Measurements from ENCODE around the gene TM2D1. TPM values are rescaled to one million over a fixed set of nuclear protein-coding genes. Genes with fewer than 3 reads are reported as not detected.

The TM2D1 gene
- total and polyA plus RNA-seq, 10 donors, result 17.0 to 68.6 (median 46.3) TPM

DNA sequence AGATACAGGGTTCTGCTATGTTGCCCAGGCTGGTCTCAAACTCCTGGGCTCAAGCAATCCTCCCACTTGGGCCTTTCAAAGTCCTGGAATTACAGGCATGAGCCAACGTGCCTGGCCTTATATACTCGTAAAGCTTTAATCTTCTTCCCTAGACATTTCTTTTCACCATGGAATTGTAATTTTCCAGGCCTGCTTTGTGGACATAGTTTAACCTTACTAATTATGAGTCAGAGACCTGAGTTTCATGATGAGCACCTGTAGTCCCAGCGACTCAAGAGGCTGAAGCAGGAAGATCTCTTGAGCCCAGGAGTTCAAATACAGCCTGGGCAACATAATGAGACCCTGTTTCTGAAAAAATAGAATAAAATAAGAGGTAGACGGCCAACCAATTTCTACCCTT lies 29.6 kb upstream of the TM2D1 start:
- H3K36me3 ChIP-seq, result peaks cover 0 to 5% (median 0%) of the 10 kb centered on the region in 6 donors
- DNase-seq, result no peak
- no peaks in the 10 kb centered on the region for H3K9me3 ChIP-seq
- no peak overlapping the region for H3K4me3 ChIP-seq
- WGBS, 5 donors, result 90 to 96% (median 94%) methylated on average over 4 of the region's 4 CpGs
- H3K4me1 ChIP-seq, result no peaks in the 10 kb centered on the region
- no peaks in the 10 kb centered on the region for H3K27me3 ChIP-seq (replicated peaks in 1 of 7)
- TF ChIP-seq, protein P1, sequence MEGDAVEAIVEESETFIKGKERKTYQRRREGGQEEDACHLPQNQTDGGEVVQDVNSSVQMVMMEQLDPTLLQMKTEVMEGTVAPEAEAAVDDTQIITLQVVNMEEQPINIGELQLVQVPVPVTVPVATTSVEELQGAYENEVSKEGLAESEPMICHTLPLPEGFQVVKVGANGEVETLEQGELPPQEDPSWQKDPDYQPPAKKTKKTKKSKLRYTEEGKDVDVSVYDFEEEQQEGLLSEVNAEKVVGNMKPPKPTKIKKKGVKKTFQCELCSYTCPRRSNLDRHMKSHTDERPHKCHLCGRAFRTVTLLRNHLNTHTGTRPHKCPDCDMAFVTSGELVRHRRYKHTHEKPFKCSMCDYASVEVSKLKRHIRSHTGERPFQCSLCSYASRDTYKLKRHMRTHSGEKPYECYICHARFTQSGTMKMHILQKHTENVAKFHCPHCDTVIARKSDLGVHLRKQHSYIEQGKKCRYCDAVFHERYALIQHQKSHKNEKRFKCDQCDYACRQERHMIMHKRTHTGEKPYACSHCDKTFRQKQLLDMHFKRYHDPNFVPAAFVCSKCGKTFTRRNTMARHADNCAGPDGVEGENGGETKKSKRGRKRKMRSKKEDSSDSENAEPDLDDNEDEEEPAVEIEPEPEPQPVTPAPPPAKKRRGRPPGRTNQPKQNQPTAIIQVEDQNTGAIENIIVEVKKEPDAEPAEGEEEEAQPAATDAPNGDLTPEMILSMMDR (IDR thresholded peaks at IDR 0.05 in 8 of 11, conservative IDR thresholded peaks at IDR 0.05 in 3 of 11), result no peak
- TF ChIP-seq POLR2AphosphoS5 (IDR thresholded peaks at IDR 0.05), result no peak
- H3K27ac ChIP-seq, result no peak overlapping the region
- intact Hi-C loops (cut with DNase I; ENCODE audit: low total_unique reads), result no loop called here

DNA sequence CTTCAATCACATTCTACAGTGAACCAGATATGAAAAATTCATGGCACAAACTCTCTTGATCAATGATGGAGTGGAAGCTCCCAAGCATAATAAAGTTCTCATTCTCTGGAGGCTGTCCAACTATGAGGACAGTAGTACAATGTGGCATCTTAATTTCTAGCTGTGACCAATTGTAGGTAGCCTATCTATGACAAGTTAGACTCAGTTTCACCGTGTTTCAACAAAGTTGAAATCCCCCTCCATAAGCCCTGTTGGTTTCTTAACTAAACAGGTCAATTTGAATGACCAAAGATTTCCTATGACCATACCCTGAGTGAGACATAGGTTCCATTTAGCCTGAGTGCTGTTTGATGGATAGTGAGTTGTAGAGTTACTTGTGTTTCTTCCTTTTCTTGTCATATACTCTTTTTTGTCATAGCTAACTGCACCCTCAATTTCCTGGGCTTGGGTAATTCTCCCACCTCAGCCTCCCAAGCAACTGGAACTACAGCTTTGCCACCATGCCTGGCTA lies 29.1 kb upstream of the TM2D1 start:
- 86 to 94% (median 86%) methylated on average over 1 of the region's 1 CpG for WGBS, 5 donors
- Histone ChIP-seq H3K27ac (no peak overlapping the region), H3K36me3 (peaks cover 0 to 5% (median 0%) of the 10 kb centered on the region in 6 donors), H3K9me3 (no peaks in the 10 kb centered on the region), H3K27me3 (replicated peaks in 1 of 7) (no peaks in the 10 kb centered on the region), H3K4me3 (no peak overlapping the region), H3K4me1 (no peaks in the 10 kb centered on the region)
- no peak for DNase-seq
- intact Hi-C loops (cut with DNase I; ENCODE audit: low total_unique reads), result no loop called here
- TF ChIP-seq POLR2AphosphoS5 (IDR thresholded peaks at IDR 0.05) (no peak), POLR2A (IDR thresholded peaks at IDR 0.05) (no peak)
- TF ChIP-seq, protein P1 (IDR thresholded peaks at IDR 0.05 in 8 of 11, conservative IDR thresholded peaks at IDR 0.05 in 3 of 11), result no peak

DNA sequence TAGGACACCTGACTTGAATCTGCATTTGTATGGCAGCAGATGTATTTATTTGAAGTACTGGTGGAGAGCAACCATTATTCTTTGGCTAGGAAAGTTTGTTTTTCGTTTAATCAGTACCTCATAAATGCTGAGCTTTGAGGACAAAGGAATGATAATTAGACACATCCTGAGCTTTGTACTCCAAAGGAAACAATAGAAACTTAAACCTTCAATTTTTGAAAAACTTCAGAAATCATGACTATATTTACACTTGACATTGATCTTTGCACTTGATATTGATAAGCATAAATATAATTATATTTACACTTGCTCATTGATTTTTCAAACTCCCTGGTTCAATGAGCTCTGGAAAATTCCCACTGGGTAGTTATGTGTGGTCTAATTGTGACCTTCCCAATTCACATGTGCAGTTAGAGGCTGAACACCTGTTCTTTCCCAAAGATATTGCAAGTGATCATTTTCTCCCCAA lies 28.0 kb upstream of the TM2D1 start:
- Histone ChIP-seq H3K27me3 (replicated peaks in 1 of 7) (no peaks in the 10 kb centered on the region), H3K27ac (no peak overlapping the region), H3K4me1 (no peaks in the 10 kb centered on the region), H3K4me3 (no peak overlapping the region), H3K9me3 (no peaks in the 10 kb centered on the region), H3K36me3 (peaks cover 0 to 5% (median 0%) of the 10 kb centered on the region in 6 donors)
- intact Hi-C loops (cut with DNase I; ENCODE audit: low total_unique reads), result no loop called here
- 71 to 78% (median 73%) methylated on average over 1 of the region's 1 CpG for WGBS, 5 donors
- TF ChIP-seq POLR2AphosphoS5 (IDR thresholded peaks at IDR 0.05) (no peak), POLR2A (IDR thresholded peaks at IDR 0.05) (no peak)
- TF ChIP-seq, protein P1 (IDR thresholded peaks at IDR 0.05 in 8 of 11, conservative IDR thresholded peaks at IDR 0.05 in 3 of 11), result no peak
- DNase-seq, result no peak

DNA sequence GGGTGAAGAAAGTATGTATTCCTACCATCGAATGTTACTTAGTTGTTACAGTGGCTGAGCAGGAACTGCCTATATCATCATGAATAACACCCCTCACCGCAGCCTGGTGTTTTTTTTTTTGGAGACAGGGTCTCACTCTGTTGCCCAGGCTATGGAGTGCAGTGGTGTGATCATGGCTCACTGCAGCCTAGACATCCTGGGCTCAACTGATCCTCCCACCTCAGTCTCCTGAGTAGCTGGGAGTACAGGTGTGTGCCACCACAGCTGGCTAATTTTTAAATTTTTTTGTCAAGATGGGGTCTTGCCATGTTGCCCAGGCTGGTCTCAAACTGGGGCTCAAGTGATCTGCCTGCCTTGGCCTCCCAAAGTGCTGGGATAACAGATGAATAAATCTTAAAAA lies 24.6 kb upstream of the TM2D1 start:
- Histone ChIP-seq H3K27ac (no peak overlapping the region), H3K9me3 (no peaks in the 10 kb centered on the region), H3K27me3 (replicated peaks in 1 of 7) (no peaks in the 10 kb centered on the region), H3K36me3 (no peaks in the 10 kb centered on the region), H3K4me1 (peaks cover 0 to 12% (median 0%) of the 10 kb centered on the region in 6 donors), H3K4me3 (no peak overlapping the region)
- no peak for DNase-seq
- 89 to 98% (median 95%) methylated on average over 2 of the region's 2 CpGs for WGBS, 5 donors
- TF ChIP-seq POLR2A (IDR thresholded peaks at IDR 0.05) (no peak), POLR2AphosphoS5 (IDR thresholded peaks at IDR 0.05) (no peak)
- TF ChIP-seq, protein P1 (IDR thresholded peaks at IDR 0.05 in 8 of 11, conservative IDR thresholded peaks at IDR 0.05 in 3 of 11), result no peak
- intact Hi-C loops (cut with DNase I; ENCODE audit: low total_unique reads), result no loop called here
